ENCODE results near the gene RGL2. TPM values are rescaled to one million over a fixed set of nuclear protein-coding genes. Genes with fewer than 3 reads are reported as not detected.
A peak's percentile ranks its signal among the peaks of the same experiment; 100 is the strongest.

The RGL2 gene
- polyA plus RNA-seq, 2 of the 4 experiments (the other 2 are of a cell fraction), result 11.6 to 13.9 TPM

DNA sequence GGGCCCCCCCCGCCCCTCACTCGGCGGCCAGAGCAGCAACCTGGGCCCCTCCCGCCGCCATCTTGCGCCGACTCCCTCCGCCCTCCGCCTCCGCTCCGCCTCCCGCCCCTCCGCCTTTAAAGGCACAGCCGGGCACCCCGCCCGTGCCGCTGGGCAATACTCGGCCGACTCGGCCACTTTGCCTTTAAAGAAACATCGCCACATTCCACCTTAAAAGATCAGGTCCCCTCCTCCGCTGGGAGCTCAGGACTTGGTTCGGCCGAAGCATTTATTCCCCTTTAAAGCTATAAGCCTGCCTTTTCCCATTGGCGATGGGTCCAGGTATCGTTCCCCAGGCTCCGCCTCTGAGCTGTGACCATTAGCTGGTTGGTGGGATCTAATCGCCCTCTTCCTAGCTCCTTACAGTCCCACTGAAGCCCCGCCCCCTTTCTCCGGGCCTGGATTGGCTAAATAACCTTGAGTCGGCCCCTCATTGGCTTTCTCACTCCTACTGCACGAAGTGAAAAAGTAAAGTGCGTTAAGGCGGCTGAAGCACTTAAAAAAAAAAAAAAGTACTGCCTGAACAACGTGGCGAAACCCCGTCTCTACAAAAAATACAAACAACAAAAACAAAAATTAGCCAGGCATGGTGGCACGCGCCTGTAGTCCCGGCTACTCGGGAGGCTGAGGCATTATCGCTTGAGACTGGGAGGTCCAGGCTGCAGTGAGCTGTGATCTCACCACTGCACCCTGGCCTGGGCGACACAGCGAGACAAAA, 19.1 kb upstream of the RGL2 start, which contains the start of gene ZBTB22 (continued):
- TF ChIP-seq, protein P1, sequence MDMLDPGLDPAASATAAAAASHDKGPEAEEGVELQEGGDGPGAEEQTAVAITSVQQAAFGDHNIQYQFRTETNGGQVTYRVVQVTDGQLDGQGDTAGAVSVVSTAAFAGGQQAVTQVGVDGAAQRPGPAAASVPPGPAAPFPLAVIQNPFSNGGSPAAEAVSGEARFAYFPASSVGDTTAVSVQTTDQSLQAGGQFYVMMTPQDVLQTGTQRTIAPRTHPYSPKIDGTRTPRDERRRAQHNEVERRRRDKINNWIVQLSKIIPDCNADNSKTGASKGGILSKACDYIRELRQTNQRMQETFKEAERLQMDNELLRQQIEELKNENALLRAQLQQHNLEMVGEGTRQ (IDR thresholded peaks at IDR 0.05), result no peak

DNA sequence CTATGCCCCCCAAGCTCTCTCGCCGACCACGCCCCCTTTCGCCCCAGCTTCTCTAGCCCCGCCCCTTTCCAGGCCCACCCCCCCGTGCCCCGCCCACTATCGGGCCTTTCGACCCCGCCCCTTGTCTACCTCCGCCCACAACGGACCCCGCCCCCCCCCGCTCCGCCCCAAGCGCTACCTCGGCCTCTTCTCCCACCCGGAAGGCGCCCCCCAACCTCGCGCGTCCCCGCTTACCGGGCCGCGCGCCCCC, 18.6 kb upstream of the RGL2 start:
- Histone ChIP-seq H3K4me3 (peak overlapping the region; percentile 41), H3K4me2 (peak overlapping the region; percentile 65), H3K9me3 (no peaks in the 10 kb centered on the region), H3K27ac (peak overlapping the region; percentile 69 to 91), H3K4me1 (peaks cover 43% of the 10 kb centered on the region)
- ChIA-PET CTCF (interaction anchor here (1.1 to 3.5 kb wide), 3 partner anchors 16 to 21 kb away, joined by 3 to 8 read pairs (median 4); no protein-coding TSS in a partner anchor), POLR2A (interaction anchor here (0.5 to 1.6 kb wide), 12 partner anchors 18 to 346 kb away, joined by 3 to 14 read pairs (median 6); partner anchors contain the start of genes B3GALT4, PFDN6, RGL2 and RPS18)
- FAIRE-seq (no peak), DNase-seq (ENCODE audit: low read depth in 1 of 2, low spot score in 1 of 2) (no peak), ATAC-seq (no peak)
- no peak for TF ChIP-seq ZNF302 (CRISPR knock-in tag; IDR thresholded peaks at IDR 0.05)
- no peak for TF ChIP-seq TP53 (CRISPR knock-in tag; IDR thresholded peaks at IDR 0.05)
- no peak for TF ChIP-seq HDAC2 (IDR thresholded peaks at IDR 0.05)
- TF ChIP-seq CBX8 (IDR thresholded peaks at IDR 0.05), result no peak
- TF ChIP-seq JUN (IDR thresholded peaks at IDR 0.05), result no peak; a peak in 1 of 5 replicates
- TF ChIP-seq CHD2 (IDR thresholded peaks at IDR 0.05; ENCODE audit: low read length, partially characterized antibody), result no peak
- no peak for TF ChIP-seq ZFP36 (IDR thresholded peaks at IDR 0.05; ENCODE audit: borderline replicate concordance, partially characterized antibody)
- no peak for TF ChIP-seq RARB (CRISPR knock-in tag; IDR thresholded peaks at IDR 0.05)
- TF ChIP-seq, protein P2, sequence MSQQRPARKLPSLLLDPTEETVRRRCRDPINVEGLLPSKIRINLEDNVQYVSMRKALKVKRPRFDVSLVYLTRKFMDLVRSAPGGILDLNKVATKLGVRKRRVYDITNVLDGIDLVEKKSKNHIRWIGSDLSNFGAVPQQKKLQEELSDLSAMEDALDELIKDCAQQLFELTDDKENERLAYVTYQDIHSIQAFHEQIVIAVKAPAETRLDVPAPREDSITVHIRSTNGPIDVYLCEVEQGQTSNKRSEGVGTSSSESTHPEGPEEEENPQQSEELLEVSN (IDR thresholded peaks at IDR 0.05; ENCODE audit: borderline replicate concordance, low read depth), result no peak
- TF ChIP-seq CEBPB (IDR thresholded peaks at IDR 0.05), result no peak
- TF ChIP-seq HOXB13 (CRISPR knock-in tag; IDR thresholded peaks at IDR 0.05; ENCODE audit: low read depth), result no peak
- TF ChIP-seq, protein P1 (IDR thresholded peaks at IDR 0.05), result no peak
- no peak for TF ChIP-seq NFE2L2 (conservative IDR thresholded peaks at IDR 0.05; ENCODE audit: low read length)
- TF ChIP-seq FOXS1 (CRISPR knock-in tag; IDR thresholded peaks at IDR 0.05), result no peak
- TF ChIP-seq, protein P3, sequence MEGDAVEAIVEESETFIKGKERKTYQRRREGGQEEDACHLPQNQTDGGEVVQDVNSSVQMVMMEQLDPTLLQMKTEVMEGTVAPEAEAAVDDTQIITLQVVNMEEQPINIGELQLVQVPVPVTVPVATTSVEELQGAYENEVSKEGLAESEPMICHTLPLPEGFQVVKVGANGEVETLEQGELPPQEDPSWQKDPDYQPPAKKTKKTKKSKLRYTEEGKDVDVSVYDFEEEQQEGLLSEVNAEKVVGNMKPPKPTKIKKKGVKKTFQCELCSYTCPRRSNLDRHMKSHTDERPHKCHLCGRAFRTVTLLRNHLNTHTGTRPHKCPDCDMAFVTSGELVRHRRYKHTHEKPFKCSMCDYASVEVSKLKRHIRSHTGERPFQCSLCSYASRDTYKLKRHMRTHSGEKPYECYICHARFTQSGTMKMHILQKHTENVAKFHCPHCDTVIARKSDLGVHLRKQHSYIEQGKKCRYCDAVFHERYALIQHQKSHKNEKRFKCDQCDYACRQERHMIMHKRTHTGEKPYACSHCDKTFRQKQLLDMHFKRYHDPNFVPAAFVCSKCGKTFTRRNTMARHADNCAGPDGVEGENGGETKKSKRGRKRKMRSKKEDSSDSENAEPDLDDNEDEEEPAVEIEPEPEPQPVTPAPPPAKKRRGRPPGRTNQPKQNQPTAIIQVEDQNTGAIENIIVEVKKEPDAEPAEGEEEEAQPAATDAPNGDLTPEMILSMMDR (IDR thresholded peaks at IDR 0.05), result no peak
- no peak for TF ChIP-seq GATA3 (IDR thresholded peaks at IDR 0.05; ENCODE audit: borderline replicate concordance)
- TF ChIP-seq RFX5 (IDR thresholded peaks at IDR 0.05), result no peak
- TF ChIP-seq MYC (IDR thresholded peaks at IDR 0.05; ENCODE audit: borderline replicate concordance, low read length), result no peak
- no CpG with 5 or more reads among the region's 27 CpGs for WGBS (ENCODE audit: missing lambda C conversion rate)

DNA sequence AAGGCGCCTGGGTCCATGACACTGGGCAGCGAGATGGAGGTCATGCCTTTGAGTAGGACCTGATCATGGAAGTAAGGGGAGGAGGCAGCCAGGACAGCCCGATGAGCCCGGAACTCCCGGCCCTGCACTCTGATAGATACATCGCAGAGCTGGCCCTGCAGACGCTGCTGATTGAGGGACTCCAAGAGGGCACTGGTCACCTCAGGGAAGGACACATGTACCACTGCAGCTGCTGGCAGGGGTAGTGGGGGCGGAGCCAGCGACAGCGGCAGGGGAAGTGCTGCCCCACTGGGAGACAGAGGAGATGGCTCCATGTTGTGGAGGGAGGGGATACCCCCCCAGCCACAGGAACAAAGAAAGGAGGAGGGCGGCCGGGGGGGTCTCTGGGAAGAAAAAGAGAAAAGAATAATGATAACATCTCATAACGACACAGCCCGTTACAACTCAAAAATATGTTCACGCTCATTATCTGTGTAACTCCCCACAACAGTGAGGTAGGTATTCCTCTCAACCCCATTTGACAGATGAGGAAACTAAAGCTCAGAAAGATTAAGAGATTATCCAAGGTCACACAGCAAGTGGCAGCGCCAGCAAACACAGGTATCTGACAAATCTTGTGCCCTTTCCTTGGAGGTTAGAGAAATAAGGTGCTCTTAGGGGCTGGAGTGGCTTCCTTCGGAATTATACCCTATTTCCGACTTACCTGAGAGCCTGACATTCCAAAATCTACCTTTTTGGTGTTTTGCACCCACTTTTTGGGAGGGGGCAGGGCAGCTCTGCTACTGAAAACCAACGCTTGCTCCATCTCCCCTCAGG, 18.1 kb upstream of the RGL2 start:
- CTCF ChIA-PET, result interaction anchor here (1.1 to 3.5 kb wide), 3 partner anchors 16 to 21 kb away, joined by 3 to 8 read pairs (median 4); no protein-coding TSS in a partner anchor
- Histone ChIP-seq H3K4me2 (peak overlapping the region; percentile 65), H3K4me1 (peaks cover 46% of the 10 kb centered on the region), H3K27ac (peak overlapping the region in 1 of 2 experiments; percentile 91; a peak in 3 of 6 replicates), H3K4me3 (peak overlapping the region; percentile 41), H3K9me3 (no peaks in the 10 kb centered on the region)
- TF ChIP-seq POLR2AphosphoS2 (conservative IDR thresholded peaks at IDR 0.05; ENCODE audit: low read length) (no peak), HOXB5 (CRISPR knock-in tag; IDR thresholded peaks at IDR 0.05) (no peak), KDM1A (IDR thresholded peaks at IDR 0.05; ENCODE audit: low read depth) (peak; percentile 60; the same call in 1 of the 2 replicates), NPAS2 (CRISPR knock-in tag; IDR thresholded peaks at IDR 0.05; ENCODE audit: borderline replicate concordance) (no peak)
- FAIRE-seq (no peak), DNase-seq (ENCODE audit: low read depth in 1 of 2, low spot score in 1 of 2) (no peak), ATAC-seq (no peak)
- POLR2A ChIA-PET, result interaction anchor here (0.5 to 1.6 kb wide), 9 partner anchors 17 to 190 kb away, joined by 3 to 14 read pairs (median 6); partner anchors contain the start of genes B3GALT4, PFDN6, RGL2 and WDR46
- 74% methylated on average over 14 of the region's 19 CpGs for WGBS (ENCODE audit: missing lambda C conversion rate)

All from A549 (cell line).